Heart left ventricle (tissue), 16 donors: ENCODE measurements around the gene XIRP2. TPM values are rescaled to one million over a fixed set of nuclear protein-coding genes. Genes with fewer than 3 reads are reported as not detected.

Source experiments
- ATAC-seq, 4 donors: fragments of 200-7000 bp; cut with Tn5 transposase; one replicate each; pipeline ENCODE4 v1.9.1; 2020 to 2022; ENCODE audit warnings: moderate library complexity in 4 of 4, mild to moderate bottlenecking in 3 of 4, moderate number of reproducible peaks in 1 of 4
- DNase-seq, 5 donors: peaks; one replicate each; pipeline ENCODE4 v3.0.0-alpha.2; 2020
- H3K27ac ChIP-seq, 12 donors: fragments of 200-600 bp; sonication (generic) in 4 of 12; one replicate each; pipeline versions ENCODE4 v1.5.0 to v1.8.0; 2016 to 2022; ENCODE audit warnings: mild to moderate bottlenecking in 2 of 12
- H3K27me3 ChIP-seq, 9 donors: fragments of 200-600 bp; sonication (generic) in 2 of 9; one replicate each; pipeline versions ENCODE4 v1.5.1 to v1.8.0; 2016 to 2022; ENCODE audit warnings: mild to moderate bottlenecking in 3 of 9
- H3K36me3 ChIP-seq, 9 donors: fragments of 200-600 bp; sonication (generic) in 2 of 9; one replicate each; pipeline versions ENCODE4 v1.5.0 to v1.8.0; 2018 to 2022; ENCODE audit warnings: mild to moderate bottlenecking in 2 of 9
- H3K4me1 ChIP-seq, 12 donors: fragments of 200-600 bp; sonication (generic) in 4 of 12; one replicate each; pipeline versions ENCODE4 v1.5.0 to v1.8.0; 2016 to 2022; ENCODE audit warnings: mild to moderate bottlenecking in 3 of 12
- H3K4me3 ChIP-seq, 12 donors: fragments of 200-600 bp; sonication (generic) in 4 of 12; one replicate each; pipeline versions ENCODE4 v1.5.0 to v1.8.0; 2017 to 2022; ENCODE audit warnings: mild to moderate bottlenecking in 9 of 12, moderate library complexity in 4 of 12
- H3K9me3 ChIP-seq, 12 donors: fragments of 200-600 bp; sonication (generic) in 4 of 12; one replicate each; pipeline versions ENCODE4 v1.5.0 to v1.8.0; 2016 to 2022; ENCODE audit warnings: mild to moderate bottlenecking in 1 of 12
- POLR2A ChIP-seq, 2 donors: fragments of 450-650 bp; IDR thresholded peaks; one replicate each; pipeline ENCODE4 v1.6.1; 2017; ENCODE audit warnings: antibody characterized with exemption in 2 of 2, mild to moderate bottlenecking in 2 of 2, moderate library complexity in 2 of 2
- WGBS, 4 donors: extraction: QIAGEN DNeasy Blood & Tissue Kit in 2 of 4; methylation state at CpG; one replicate each; pipeline versions ENCODE4 v1.1.5 to v1.1.7; 2013 to 2018; 5-methylcytosine and 5-hydroxymethylcytosine counted together
- intact Hi-C, 10 donors: fragments of 100-400 bp; cut with DNase I; formaldehyde crosslinking; loops; one replicate each; pipeline versions ENCODE4 v1.11.1 to v1.14.2; 2022
- polyA plus RNA-seq, 2 donors: library from polyadenylated mRNA; stranded (reverse); fragments of 200-250 nt; gene quantifications; one replicate each; pipeline ENCODE4 v1.2.3, GENCODE V29; 2013
- total RNA-seq, 9 donors: library from RNA; depleted of rRNA in 2 of 9; stranded (reverse); fragments of >200 nt in 2 of 9; fragmentation: NEBNext Ultra II Directional in 3 of 9; extraction: Animal tissue kit (Norgen Biotek cat#: 25700) in 3 of 9; gene quantifications; one replicate each; pipeline versions ENCODE4 v1.1.0 to v1.2.4, GENCODE V29; 2016 to 2023
- TF ChIP-seq, protein P1 (sequence below), 12 donors: fragments of 200-600 bp; sonication (generic) in 4 of 12; IDR thresholded peaks; one replicate each; pipeline versions ENCODE4 v1.5.0 to v1.8.0; 2018 to 2022; ENCODE audit warnings: antibody characterized with exemption in 12 of 12, mild to moderate bottlenecking in 5 of 12
- donor health status: ischemic (EF 13 %, LVEDD 7.1; RV severe dilation, severe dysfunction).
- donor health status: healthy with polysubstance abuse.
- donor health status: DM: no; HTN: yes; CAD: no.
- donor health status: DM: no; HTN: no; CAD: no.
- donor health status: ischemic (EF 25% LVEDD 6.9; RV normal size, moderate dysfunction).
- donor health status: ischemic (EF 25% LVEDD 5.7; RV mildly dilated, moderate dysfunction).
- donor health status: healthy.
- donor health status: DM: yes; HTN: yes; CAD: no.
- donor health status: ischemic (EF 35%, LVEDD 5.7; RV mildly dilated, moderate dysfunction).
- donor health status: nonischemic (EF 11% LVEDD 7.7; RV severe dilation, severe dysfunction).
- donor health status: DM: yes; HTN: yes; CAD: no.
- donor health status: PGD.
- donor health status: ischemic (EF 29% LVEDD 5.4; RV normal size, mild dysfunction).
- donor health status: nonischemic (EF 23%, LVEDD 6.1; RV moderate dilation, normal function).

The XIRP2 gene
- total and polyA plus RNA-seq, 11 donors = 227 to 2,395 (median 626) TPM

DNA sequence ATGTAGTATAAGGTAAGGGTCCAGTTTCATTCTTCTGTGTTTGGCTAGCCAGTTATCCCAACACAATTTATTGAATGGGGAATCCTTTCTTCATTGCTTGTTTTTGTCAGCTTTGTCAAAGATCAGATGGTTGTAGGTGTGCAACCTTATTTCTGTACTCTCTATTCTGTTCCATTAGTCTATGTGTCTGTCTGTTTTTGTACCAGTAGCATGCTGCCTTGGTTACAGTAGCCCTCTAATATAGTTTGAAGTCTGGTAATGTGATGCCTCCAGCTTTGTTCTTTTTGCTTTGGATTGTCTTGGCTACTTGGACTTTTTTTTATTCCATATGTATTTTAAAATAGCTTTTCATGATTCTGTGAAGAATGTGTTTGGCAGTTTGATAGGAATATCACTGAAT is 222.1 kb downstream of the XIRP2 start:
- peaks cover 0 to 19% (median 0%) of the 10 kb centered on the region in 12 donors for H3K9me3 ChIP-seq
- no peak overlapping the region for H3K27ac ChIP-seq
- H3K27me3 ChIP-seq = no peaks in the 10 kb centered on the region
- no peak for DNase-seq
- H3K36me3 ChIP-seq = no peaks in the 10 kb centered on the region
- ATAC-seq = no peak
- TF ChIP-seq POLR2A (IDR thresholded peaks at IDR 0.05) = no peak
- TF ChIP-seq, protein P1, sequence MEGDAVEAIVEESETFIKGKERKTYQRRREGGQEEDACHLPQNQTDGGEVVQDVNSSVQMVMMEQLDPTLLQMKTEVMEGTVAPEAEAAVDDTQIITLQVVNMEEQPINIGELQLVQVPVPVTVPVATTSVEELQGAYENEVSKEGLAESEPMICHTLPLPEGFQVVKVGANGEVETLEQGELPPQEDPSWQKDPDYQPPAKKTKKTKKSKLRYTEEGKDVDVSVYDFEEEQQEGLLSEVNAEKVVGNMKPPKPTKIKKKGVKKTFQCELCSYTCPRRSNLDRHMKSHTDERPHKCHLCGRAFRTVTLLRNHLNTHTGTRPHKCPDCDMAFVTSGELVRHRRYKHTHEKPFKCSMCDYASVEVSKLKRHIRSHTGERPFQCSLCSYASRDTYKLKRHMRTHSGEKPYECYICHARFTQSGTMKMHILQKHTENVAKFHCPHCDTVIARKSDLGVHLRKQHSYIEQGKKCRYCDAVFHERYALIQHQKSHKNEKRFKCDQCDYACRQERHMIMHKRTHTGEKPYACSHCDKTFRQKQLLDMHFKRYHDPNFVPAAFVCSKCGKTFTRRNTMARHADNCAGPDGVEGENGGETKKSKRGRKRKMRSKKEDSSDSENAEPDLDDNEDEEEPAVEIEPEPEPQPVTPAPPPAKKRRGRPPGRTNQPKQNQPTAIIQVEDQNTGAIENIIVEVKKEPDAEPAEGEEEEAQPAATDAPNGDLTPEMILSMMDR (IDR thresholded peaks at IDR 0.05) = no peak
- H3K4me1 ChIP-seq = no peaks in the 10 kb centered on the region
- no peak overlapping the region for H3K4me3 ChIP-seq
- intact Hi-C loops = no loop called here

DNA sequence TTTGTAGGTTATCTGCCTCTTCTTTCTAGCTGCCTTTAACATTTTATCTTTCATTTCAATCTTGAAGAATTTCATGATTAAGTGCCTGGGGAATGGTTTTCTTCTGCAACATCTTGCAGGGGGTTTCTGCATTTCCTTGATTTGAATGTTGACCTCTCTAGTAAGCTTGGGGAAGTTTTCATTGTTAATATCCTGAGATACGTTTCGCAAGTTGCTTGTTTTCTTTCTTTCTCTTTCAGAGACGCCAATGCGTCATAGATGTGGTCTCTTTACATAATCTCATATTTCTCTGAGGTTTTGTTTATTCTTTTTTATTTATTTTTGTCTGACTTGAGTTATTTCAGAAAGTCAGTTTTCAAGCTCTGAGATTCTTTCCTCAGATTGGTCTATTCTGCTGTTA is 225.7 kb downstream of the XIRP2 start:
- Histone ChIP-seq H3K27ac (no peak overlapping the region), H3K9me3 (peaks cover 0 to 2% (median 0%) of the 10 kb centered on the region in 12 donors), H3K27me3 (no peaks in the 10 kb centered on the region), H3K4me3 (no peak overlapping the region), H3K4me1 (no peaks in the 10 kb centered on the region), H3K36me3 (no peaks in the 10 kb centered on the region)
- DNase-seq (no peak), ATAC-seq (no peak)
- TF ChIP-seq, protein P1 (IDR thresholded peaks at IDR 0.05) = no peak
- no peak for TF ChIP-seq POLR2A (IDR thresholded peaks at IDR 0.05)
- intact Hi-C loops = no loop called here
- WGBS, 4 donors = 76 to 87% (median 84%) methylated on average over 4 of the region's 4 CpGs

DNA sequence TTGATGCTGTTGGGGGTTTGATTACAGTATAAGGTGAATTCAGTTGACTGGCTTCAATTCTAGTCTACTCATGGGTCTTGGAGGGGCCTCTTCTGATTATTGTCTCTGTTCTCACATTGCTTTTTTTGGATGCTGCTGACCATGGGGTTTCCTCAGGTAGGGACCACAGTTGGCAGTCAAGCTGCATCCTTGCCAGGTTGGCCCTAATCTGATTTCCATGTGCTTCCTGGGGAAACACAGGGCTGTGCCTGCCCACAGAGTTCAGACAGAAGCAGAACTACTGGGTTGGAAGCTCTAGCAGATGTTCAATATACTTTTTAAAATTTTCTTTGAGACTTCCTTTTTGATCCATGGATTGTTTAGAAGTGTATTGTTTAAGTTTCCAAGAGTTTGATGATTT is 227.3 kb downstream of the XIRP2 start:
- no peaks in the 10 kb centered on the region for H3K4me1 ChIP-seq
- no peaks in the 10 kb centered on the region for H3K9me3 ChIP-seq
- no peak overlapping the region for H3K27ac ChIP-seq
- no peaks in the 10 kb centered on the region for H3K36me3 ChIP-seq
- DNase-seq (no peak), ATAC-seq (no peak)
- no peak for TF ChIP-seq POLR2A (IDR thresholded peaks at IDR 0.05)
- TF ChIP-seq, protein P1 (IDR thresholded peaks at IDR 0.05) = no peak
- H3K4me3 ChIP-seq = no peak overlapping the region
- intact Hi-C loops = no loop called here
- no peaks in the 10 kb centered on the region for H3K27me3 ChIP-seq

DNA sequence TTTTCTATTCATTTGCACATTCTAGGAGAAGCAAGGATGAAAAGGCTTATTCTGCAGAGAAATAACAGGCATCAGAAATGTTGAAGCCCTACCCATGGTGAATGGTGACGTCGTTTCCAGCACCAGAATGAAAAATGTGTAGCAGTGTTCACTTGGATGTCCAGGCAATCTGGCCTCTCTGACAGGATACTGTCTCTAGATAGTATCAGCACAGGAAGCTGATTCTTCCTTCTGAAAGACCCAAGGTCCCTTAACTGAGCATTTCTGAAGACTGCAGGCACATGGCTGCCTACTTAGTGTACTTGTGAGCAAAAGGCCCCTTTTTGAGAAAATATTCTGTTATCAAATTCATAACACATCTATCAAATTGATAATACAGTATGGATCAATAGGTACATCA is 234.1 kb downstream of the XIRP2 start:
- H3K27me3 ChIP-seq = no peaks in the 10 kb centered on the region
- no peak for DNase-seq
- H3K27ac ChIP-seq = no peak overlapping the region
- intact Hi-C loops = no loop called here
- no peaks in the 10 kb centered on the region for H3K9me3 ChIP-seq
- ATAC-seq = no peak
- no peak for TF ChIP-seq POLR2A (IDR thresholded peaks at IDR 0.05)
- TF ChIP-seq, protein P1 (IDR thresholded peaks at IDR 0.05) = no peak
- no peak overlapping the region for H3K4me3 ChIP-seq
- no peaks in the 10 kb centered on the region for H3K36me3 ChIP-seq
- WGBS, 4 donors = 39 to 46% (median 43%) methylated on average over 2 of the region's 2 CpGs
- peaks cover 0 to 5% (median 0%) of the 10 kb centered on the region in 12 donors for H3K4me1 ChIP-seq
